HL-60 (cell line): ENCODE measurements around the gene RGS19.

Source experiments
- DNase-seq, 2 experiments: peaks; one replicate each; pipeline ENCODE4 v3.0.0-alpha.2; 2010 to 2020; ENCODE audit warnings: low read depth in 1 of 2, low spot score in 1 of 2
- H3K27ac ChIP-seq: fragments of 250-450 bp; sonication (Bioruptor Pico); replicated peaks from 2 replicates; pipeline ENCODE4 v1.5.1; 2020; ENCODE audit warnings: mild to moderate bottlenecking, moderate library complexity
- H3K27me3 ChIP-seq: fragments of 250-450 bp; sonication (Bioruptor Pico); 2 replicates; pipeline ENCODE4 v1.5.1; 2021; ENCODE audit warnings: mild to moderate bottlenecking, moderate library complexity; ENCODE audit not compliant: insufficient read depth, poor library complexity, severe bottlenecking
- H3K4me3 ChIP-seq: replicated peaks from 2 replicates; pipeline ENCODE4 v1.5.1; 2011; ENCODE audit warnings: mild to moderate bottlenecking, control low read depth, low read length; ENCODE audit not compliant: insufficient read depth
- GABPA ChIP-seq: IDR thresholded peaks from 2 replicates; pipeline ENCODE4 v1.6.1; 2012; ENCODE audit warnings: low read depth
- POLR2AphosphoS5 ChIP-seq: IDR thresholded peaks from 2 replicates; pipeline ENCODE4 v1.6.1; 2012; ENCODE audit warnings: low read depth
- SPI1 ChIP-seq: IDR thresholded peaks from 2 replicates; pipeline ENCODE4 v1.6.1; 2012; ENCODE audit warnings: low read depth, mild to moderate bottlenecking, borderline replicate concordance
- TF ChIP-seq, protein P1 (sequence below): IDR thresholded peaks from 2 replicates; pipeline ENCODE4 v1.6.1; 2012; ENCODE audit warnings: low read depth; ENCODE audit not compliant: insufficient replicate concordance
- TF ChIP-seq, protein P2 (sequence below): IDR thresholded peaks from one replicate; pipeline ENCODE4 v1.5.1; 2011; ENCODE audit warnings: low read length, control low read depth, inconsistent platforms; ENCODE audit not compliant: insufficient read depth

Gene RGS19

DNA sequence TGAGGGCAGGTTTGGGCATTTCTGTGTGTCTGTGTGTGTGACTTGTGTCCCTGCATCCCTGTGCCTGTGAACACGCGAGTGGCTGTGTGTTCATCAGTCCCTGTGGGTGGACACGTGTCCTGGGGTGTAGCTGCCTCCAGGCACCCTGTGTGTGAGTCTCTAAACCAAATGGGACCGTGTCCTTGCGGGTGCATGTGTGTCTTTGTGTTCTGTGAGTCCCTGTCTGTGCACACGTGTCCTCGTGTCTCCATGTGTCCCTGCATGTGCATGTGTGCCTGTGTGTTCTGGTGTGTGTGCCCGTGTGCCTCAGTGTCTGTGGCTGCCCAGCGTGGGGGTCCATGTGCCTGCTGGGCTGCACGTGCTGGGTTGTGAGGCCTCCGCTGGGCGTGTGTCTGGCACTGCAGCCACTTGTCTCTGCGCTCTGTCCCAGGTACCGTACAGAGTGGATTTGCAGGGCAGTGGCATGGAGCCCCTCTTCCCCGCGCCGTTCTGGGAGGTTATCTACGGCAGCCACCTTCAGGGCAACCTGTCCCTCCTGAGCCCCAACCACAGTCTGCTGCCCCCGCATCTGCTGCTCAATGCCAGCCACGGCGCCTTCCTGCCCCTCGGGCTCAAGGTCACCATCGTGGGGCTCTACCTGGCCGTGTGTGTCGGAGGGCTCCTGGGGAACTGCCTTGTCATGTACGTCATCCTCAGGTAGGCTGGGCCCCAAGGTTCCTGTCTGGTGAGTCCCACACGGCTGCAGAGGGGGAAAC is 13.1 kb upstream of the RGS19 start:
- TF ChIP-seq, protein P1, sequence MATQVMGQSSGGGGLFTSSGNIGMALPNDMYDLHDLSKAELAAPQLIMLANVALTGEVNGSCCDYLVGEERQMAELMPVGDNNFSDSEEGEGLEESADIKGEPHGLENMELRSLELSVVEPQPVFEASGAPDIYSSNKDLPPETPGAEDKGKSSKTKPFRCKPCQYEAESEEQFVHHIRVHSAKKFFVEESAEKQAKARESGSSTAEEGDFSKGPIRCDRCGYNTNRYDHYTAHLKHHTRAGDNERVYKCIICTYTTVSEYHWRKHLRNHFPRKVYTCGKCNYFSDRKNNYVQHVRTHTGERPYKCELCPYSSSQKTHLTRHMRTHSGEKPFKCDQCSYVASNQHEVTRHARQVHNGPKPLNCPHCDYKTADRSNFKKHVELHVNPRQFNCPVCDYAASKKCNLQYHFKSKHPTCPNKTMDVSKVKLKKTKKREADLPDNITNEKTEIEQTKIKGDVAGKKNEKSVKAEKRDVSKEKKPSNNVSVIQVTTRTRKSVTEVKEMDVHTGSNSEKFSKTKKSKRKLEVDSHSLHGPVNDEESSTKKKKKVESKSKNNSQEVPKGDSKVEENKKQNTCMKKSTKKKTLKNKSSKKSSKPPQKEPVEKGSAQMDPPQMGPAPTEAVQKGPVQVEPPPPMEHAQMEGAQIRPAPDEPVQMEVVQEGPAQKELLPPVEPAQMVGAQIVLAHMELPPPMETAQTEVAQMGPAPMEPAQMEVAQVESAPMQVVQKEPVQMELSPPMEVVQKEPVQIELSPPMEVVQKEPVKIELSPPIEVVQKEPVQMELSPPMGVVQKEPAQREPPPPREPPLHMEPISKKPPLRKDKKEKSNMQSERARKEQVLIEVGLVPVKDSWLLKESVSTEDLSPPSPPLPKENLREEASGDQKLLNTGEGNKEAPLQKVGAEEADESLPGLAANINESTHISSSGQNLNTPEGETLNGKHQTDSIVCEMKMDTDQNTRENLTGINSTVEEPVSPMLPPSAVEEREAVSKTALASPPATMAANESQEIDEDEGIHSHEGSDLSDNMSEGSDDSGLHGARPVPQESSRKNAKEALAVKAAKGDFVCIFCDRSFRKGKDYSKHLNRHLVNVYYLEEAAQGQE, result no peak
- TF ChIP-seq GABPA (no peak), POLR2AphosphoS5 (no peak), SPI1 (no peak)
- TF ChIP-seq, protein P2, sequence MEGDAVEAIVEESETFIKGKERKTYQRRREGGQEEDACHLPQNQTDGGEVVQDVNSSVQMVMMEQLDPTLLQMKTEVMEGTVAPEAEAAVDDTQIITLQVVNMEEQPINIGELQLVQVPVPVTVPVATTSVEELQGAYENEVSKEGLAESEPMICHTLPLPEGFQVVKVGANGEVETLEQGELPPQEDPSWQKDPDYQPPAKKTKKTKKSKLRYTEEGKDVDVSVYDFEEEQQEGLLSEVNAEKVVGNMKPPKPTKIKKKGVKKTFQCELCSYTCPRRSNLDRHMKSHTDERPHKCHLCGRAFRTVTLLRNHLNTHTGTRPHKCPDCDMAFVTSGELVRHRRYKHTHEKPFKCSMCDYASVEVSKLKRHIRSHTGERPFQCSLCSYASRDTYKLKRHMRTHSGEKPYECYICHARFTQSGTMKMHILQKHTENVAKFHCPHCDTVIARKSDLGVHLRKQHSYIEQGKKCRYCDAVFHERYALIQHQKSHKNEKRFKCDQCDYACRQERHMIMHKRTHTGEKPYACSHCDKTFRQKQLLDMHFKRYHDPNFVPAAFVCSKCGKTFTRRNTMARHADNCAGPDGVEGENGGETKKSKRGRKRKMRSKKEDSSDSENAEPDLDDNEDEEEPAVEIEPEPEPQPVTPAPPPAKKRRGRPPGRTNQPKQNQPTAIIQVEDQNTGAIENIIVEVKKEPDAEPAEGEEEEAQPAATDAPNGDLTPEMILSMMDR, result no peak
- Histone ChIP-seq H3K27me3 (no peaks in the 10 kb centered on the region), H3K4me3 (no peak overlapping the region)

DNA sequence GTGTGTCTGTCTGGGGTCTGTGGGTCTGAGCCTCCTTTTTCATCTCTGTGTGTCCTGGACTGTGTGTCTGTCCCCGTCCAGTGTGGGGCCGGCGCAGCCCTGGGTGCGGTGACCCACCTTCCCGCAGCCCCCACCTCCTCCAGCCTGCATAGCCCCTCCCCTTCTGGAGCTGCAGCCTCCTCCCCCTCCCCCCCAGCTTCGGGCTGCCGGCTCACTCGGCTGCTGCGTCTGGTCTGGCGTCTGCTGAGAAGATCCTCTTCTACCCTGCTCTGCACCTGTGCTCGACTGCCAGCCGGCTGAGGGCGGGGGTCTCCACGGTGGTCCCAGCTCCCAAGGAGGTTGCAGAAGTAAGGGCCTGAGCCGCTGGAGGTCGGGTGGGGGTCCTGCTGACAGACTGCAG is 12.5 kb upstream of the RGS19 start:
- TF ChIP-seq, protein P2, result no peak
- TF ChIP-seq, protein P1, result no peak
- TF ChIP-seq SPI1 (no peak), POLR2AphosphoS5 (no peak), GABPA (no peak)
- Histone ChIP-seq H3K27ac (no peak overlapping the region), H3K4me3 (no peak overlapping the region), H3K27me3 (no peaks in the 10 kb centered on the region)
- no peak for DNase-seq

More for the DNA sequence above, 13.1 kb upstream of the RGS19 start:
- no peak for DNase-seq
- H3K27ac ChIP-seq, result no peak overlapping the region

DNA sequence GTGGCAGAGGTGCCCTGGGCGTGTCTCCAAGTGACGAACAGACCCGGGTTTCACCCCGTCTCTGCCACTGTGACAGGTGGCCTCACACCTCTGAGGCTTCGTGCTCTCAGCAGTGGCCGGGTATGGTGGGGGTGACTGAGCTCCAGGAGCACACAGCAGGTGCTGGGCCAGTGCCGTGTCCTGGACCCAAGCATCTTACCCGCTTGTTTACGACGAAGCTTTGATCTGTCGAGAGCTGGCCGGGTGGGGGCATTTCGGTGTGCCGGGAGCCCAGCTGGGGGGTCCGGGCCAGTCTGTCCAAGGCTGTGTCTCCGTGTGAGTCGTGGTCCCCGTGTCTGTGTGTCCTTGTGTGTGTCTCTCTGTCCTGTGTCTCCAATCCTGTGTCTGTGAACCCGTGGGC is 12.0 kb upstream of the RGS19 start:
- TF ChIP-seq SPI1 (no peak), POLR2AphosphoS5 (no peak), GABPA (no peak)
- TF ChIP-seq, protein P2, result no peak
- TF ChIP-seq, protein P1, result no peak
- no peak overlapping the region for H3K27ac ChIP-seq
- no peak overlapping the region for H3K4me3 ChIP-seq
- DNase-seq, result no peak
- no peaks in the 10 kb centered on the region for H3K27me3 ChIP-seq
